ENCODE results near the gene RAB11FIP4. TPM values are rescaled to one million over a fixed set of nuclear protein-coding genes. Genes with fewer than 3 reads are reported as not detected.

Gene RAB11FIP4
- total RNA-seq, 1 donor from 2014 or later, result 28.6 TPM

GRCh38 chr17:31560616-31561235, 169.3 kb downstream of the RAB11FIP4 start:
- intact Hi-C loops (cut with micrococcal nuclease), result no loop called here

GRCh38 chr17:31561469-31562375, 170.2 kb downstream of the RAB11FIP4 start:
- intact Hi-C loops (cut with micrococcal nuclease), result no loop called here

GRCh38 chr17:31562376-31562840, 170.9 kb downstream of the RAB11FIP4 start:
- intact Hi-C loops (cut with micrococcal nuclease), result no loop called here

GRCh38 chr17:31564291-31564690, 172.8 kb downstream of the RAB11FIP4 start:
- intact Hi-C loops (cut with micrococcal nuclease), result no loop called here

GRCh38 chr17:31564883-31565301, 173.4 kb downstream of the RAB11FIP4 start:
- intact Hi-C loops (cut with micrococcal nuclease), result no loop called here

- intact Hi-C loops (cut with micrococcal nuclease), result no loop called here
These were observed 174.2 kb downstream of the RAB11FIP4 start for GRCh38 chr17:31565652-31566051.

- intact Hi-C loops (cut with micrococcal nuclease), result no loop called here
These were observed 174.9 kb downstream of the RAB11FIP4 start for GRCh38 chr17:31566247-31566991.

GRCh38 chr17:31566992-31567373, 175.5 kb downstream of the RAB11FIP4 start:
- intact Hi-C loops (cut with micrococcal nuclease), result no loop called here

GRCh38 chr17:31568121-31568520, 176.6 kb downstream of the RAB11FIP4 start:
- intact Hi-C loops (cut with micrococcal nuclease), result no loop called here

- intact Hi-C loops (cut with micrococcal nuclease), result no loop called here
These were observed 177.1 kb downstream of the RAB11FIP4 start for GRCh38 chr17:31568539-31568938.

GRCh38 chr17:31570231-31570630, 178.8 kb downstream of the RAB11FIP4 start:
- intact Hi-C loops (cut with micrococcal nuclease), result no loop called here

GRCh38 chr17:31570951-31571892, 179.7 kb downstream of the RAB11FIP4 start:
- intact Hi-C loops (cut with micrococcal nuclease), result no loop called here

GRCh38 chr17:31572341-31572740, 180.9 kb downstream of the RAB11FIP4 start:
- intact Hi-C loops (cut with micrococcal nuclease), result no loop called here

GRCh38 chr17:31573047-31573446, 181.6 kb downstream of the RAB11FIP4 start:
- intact Hi-C loops (cut with micrococcal nuclease), result no loop called here

GRCh38 chr17:31573861-31574260, 182.4 kb downstream of the RAB11FIP4 start:
- intact Hi-C loops (cut with micrococcal nuclease), result no loop called here

- intact Hi-C loops (cut with micrococcal nuclease), result no loop called here
These were observed 183.0 kb downstream of the RAB11FIP4 start for GRCh38 chr17:31574458-31574857.

- intact Hi-C loops (cut with micrococcal nuclease), result no loop called here
These were observed 183.6 kb downstream of the RAB11FIP4 start for GRCh38 chr17:31575043-31575442.

GRCh38 chr17:31579265-31579664, 187.8 kb downstream of the RAB11FIP4 start:
- intact Hi-C loops (cut with micrococcal nuclease), result no loop called here

GRCh38 chr17:31580316-31580705, 188.8 kb downstream of the RAB11FIP4 start:
- intact Hi-C loops (cut with micrococcal nuclease), result no loop called here

- intact Hi-C loops (cut with micrococcal nuclease), result no loop called here
These were observed 189.4 kb downstream of the RAB11FIP4 start for GRCh38 chr17:31580706-31581490.
